ENCODE data around the gene MCCD1. TPM values are rescaled to one million over a fixed set of nuclear protein-coding genes. Genes with fewer than 3 reads are reported as not detected.

Gene MCCD1
- total RNA-seq, 1 donor from 2014 or later = not detected

DNA sequence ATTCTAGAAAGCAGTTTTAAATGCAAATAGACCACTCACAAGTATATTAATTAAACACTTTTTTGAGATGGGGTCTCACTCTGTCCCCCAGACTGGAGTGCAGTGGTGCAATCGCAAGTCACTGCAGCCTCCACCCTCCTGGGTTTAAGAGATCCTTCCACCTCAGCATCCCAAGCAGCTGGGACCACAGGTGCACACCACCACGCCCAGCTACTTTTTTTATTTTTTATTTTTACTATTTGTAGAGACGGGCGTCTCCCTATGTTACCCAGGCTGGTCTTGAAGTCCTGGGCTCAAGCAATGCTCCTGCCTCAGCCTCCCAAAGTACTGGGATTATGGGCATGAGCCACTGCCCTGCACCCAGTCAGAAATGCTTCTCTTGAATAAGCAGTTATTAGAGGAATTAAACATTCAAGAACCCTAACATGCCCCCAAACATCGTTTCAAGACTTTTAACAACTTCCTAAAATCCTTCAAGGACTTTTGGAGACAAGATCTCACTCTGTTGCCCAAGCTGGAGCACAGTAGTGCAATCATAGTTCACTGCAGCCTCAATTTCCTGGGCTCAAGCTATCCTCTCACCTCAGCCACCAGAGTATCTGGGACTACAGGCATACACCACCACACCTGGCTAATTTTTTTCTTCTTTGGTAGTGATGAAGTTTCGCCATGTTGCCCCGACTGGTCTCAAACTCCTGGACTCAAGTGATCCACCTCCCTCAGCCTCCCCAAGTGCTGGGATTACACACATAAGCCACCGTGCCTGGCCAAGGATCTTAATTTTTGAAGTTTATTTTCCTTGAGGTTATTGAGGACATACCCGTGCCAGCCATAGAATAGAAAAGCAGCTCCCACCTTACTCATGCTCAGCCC is 3.2 kb downstream of the MCCD1 start:
- no peak overlapping the region for H3K27ac Mint-ChIP-seq
- no peaks in the 10 kb centered on the region for H3K9me3 Mint-ChIP-seq
- H3K4me1 Mint-ChIP-seq (ENCODE audit: unreplicated experiment) = peaks cover 4% of the 10 kb centered on the region
- H3K36me3 Mint-ChIP-seq = peaks cover 55% of the 10 kb centered on the region
- no peaks in the 10 kb centered on the region for H3K27me3 Mint-ChIP-seq
- no peak for DNase-seq (ENCODE audit: extremely low spot score, unreplicated experiment)
- H3K4me3 Mint-ChIP-seq = no peak overlapping the region
- TF ChIP-seq, protein P1, sequence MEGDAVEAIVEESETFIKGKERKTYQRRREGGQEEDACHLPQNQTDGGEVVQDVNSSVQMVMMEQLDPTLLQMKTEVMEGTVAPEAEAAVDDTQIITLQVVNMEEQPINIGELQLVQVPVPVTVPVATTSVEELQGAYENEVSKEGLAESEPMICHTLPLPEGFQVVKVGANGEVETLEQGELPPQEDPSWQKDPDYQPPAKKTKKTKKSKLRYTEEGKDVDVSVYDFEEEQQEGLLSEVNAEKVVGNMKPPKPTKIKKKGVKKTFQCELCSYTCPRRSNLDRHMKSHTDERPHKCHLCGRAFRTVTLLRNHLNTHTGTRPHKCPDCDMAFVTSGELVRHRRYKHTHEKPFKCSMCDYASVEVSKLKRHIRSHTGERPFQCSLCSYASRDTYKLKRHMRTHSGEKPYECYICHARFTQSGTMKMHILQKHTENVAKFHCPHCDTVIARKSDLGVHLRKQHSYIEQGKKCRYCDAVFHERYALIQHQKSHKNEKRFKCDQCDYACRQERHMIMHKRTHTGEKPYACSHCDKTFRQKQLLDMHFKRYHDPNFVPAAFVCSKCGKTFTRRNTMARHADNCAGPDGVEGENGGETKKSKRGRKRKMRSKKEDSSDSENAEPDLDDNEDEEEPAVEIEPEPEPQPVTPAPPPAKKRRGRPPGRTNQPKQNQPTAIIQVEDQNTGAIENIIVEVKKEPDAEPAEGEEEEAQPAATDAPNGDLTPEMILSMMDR (conservative IDR thresholded peaks at IDR 0.05) = no peak

DNA sequence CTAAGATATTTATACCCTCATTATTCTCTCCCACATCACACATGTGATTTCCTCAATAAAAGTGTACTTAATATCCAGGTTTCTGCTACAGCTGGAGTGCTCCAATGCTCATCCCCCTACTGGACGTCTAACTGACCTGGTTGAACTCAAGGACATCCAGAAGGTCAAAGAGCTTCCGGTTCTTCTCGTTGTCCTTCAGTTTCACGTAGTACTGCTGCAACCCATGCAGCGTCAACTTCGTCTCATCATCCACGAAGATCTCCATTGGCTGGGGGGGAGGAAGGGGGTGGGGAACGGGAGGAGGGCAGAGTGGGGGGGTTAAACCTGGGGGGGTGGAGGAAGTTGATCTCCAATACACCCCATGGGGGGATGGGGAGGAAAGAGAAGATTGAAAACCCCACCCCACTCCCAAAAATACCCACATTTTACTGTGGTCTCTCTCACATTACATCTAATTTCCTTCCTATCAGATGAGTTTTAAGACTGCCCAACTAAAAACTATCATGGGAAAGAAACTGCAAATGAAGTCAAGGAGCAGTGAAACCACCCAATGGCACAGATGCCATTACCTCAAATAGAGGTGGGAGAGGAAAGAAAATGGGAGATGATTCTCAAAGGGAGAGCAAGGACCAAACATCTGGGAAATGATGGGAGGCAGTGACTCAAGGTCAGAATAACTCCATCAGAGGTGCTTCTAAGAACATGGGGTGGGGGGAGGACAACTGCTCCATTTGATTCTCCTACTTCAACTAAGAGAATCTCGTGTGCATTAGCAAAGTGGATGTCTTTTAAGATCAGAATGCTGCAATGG is 4.1 kb downstream of the MCCD1 start:
- TF ChIP-seq, protein P1 (conservative IDR thresholded peaks at IDR 0.05) = no peak
- peaks cover 4% of the 10 kb centered on the region for H3K4me1 Mint-ChIP-seq (ENCODE audit: unreplicated experiment)
- DNase-seq (ENCODE audit: extremely low spot score, unreplicated experiment) = no peak
- H3K27me3 Mint-ChIP-seq = no peaks in the 10 kb centered on the region
- H3K4me3 Mint-ChIP-seq = no peak overlapping the region
- peaks cover 55% of the 10 kb centered on the region for H3K36me3 Mint-ChIP-seq
- peak overlapping the region; percentile 46 for H3K27ac Mint-ChIP-seq
- no peaks in the 10 kb centered on the region for H3K9me3 Mint-ChIP-seq

DNA sequence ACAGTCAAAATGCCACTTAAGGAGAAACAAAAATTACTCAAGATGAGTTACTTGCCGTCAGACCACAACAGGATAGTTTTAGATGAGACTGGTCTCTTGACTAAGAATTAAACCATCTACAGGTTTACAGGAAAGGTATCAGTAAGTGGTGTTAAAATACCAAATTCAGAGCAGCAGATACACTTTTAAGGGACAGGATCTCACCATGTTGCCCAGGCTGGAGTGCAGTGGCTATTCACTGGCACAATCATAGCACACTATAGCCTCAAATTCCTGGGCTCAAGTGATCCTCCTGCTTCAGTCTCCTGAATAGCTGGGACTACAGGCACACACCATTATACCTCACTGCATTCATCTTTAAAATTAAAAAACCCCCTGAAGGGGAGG is 4.7 kb downstream of the MCCD1 start:
- Mint-ChIP-seq H3K9me3 (no peaks in the 10 kb centered on the region), H3K4me3 (no peak overlapping the region), H3K4me1 (ENCODE audit: unreplicated experiment) (peaks cover 7% of the 10 kb centered on the region), H3K36me3 (peaks cover 54% of the 10 kb centered on the region), H3K27me3 (no peaks in the 10 kb centered on the region), H3K27ac (no peak overlapping the region)
- no peak for DNase-seq (ENCODE audit: extremely low spot score, unreplicated experiment)
- TF ChIP-seq, protein P1 (conservative IDR thresholded peaks at IDR 0.05) = no peak

GRCh38 chr6:31534011-31534410 is 5.2 kb downstream of the MCCD1 start:
- Mint-ChIP-seq H3K4me1 (ENCODE audit: unreplicated experiment) (peaks cover 13% of the 10 kb centered on the region), H3K4me3 (no peak overlapping the region), H3K27me3 (no peaks in the 10 kb centered on the region), H3K27ac (no peak overlapping the region), H3K36me3 (peaks cover 58% of the 10 kb centered on the region), H3K9me3 (no peaks in the 10 kb centered on the region)
- TF ChIP-seq, protein P1 (conservative IDR thresholded peaks at IDR 0.05) = no peak
- DNase-seq (ENCODE audit: extremely low spot score, unreplicated experiment) = no peak

DNA sequence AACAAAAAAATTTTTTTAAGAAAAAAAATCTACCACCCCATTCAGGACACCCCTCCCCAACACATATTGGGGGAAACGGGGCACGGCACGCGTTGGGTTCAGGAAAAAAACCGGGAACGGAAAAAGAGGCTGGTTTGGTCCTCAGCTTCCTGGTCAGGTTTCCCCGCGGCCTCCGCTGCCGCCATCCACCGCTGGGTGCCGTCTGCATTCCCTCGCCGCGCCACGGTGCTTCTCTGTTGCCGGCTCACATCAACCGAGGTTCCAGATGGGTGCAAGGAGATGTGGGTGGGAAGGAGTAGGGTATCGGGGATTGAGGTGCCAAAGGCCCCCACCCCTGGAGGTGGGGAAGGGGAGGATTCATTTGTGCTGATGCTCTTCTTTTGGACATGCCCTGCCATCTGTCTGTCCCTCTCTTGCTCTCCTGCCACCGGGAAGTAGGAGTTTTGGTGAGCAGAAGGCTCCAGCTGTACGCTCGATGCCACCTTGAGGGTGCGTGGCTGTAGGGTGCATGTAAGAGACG is 5.8 kb downstream of the MCCD1 start:
- H3K27me3 Mint-ChIP-seq = no peaks in the 10 kb centered on the region
- peaks cover 63% of the 10 kb centered on the region for H3K36me3 Mint-ChIP-seq
- DNase-seq (ENCODE audit: extremely low spot score, unreplicated experiment) = no peak
- TF ChIP-seq, protein P1 (conservative IDR thresholded peaks at IDR 0.05) = no peak
- H3K9me3 Mint-ChIP-seq = no peaks in the 10 kb centered on the region
- no peak overlapping the region for H3K4me3 Mint-ChIP-seq
- peaks cover 18% of the 10 kb centered on the region for H3K4me1 Mint-ChIP-seq (ENCODE audit: unreplicated experiment)
- peak overlapping the region; percentile 39 for H3K27ac Mint-ChIP-seq
